ENCODE results near the gene L3MBTL3. TPM values are rescaled to one million over a fixed set of nuclear protein-coding genes. Genes with fewer than 3 reads are reported as not detected.

L3MBTL3 gene
- total and polyA plus RNA-seq, 4 experiments from 2014 or later: 2.6 to 44.1 (median 24.3) TPM

Other genes starting within 250 kb of the L3MBTL3 start
- gene TMEM244, start 157.3 kb upstream of the L3MBTL3 start, total RNA-seq: 1 to 10 TPM in 1 of 2 experiments, under 1 TPM in 1; 0.87 to 1.1 TPM
- 1 to 10 TPM in 1 of 2 donors, not detected in 1; 1.2 TPM for gene TMEM244, start 157.3 kb upstream of the L3MBTL3 start, polyA plus RNA-seq
- gene SAMD3, start 204.4 kb downstream of the L3MBTL3 start, total RNA-seq: 10 to 100 TPM; 24.1 to 29.7 TPM
- 10 to 100 TPM; 55.1 to 69.2 TPM for gene SAMD3, start 204.4 kb downstream of the L3MBTL3 start, polyA plus RNA-seq